Ovary (tissue), 9 donors: ENCODE measurements around the gene GP1BB. TPM values are rescaled to one million over a fixed set of nuclear protein-coding genes. Genes with fewer than 3 reads are reported as not detected.

Experiments used
- DNase-seq, 5 donors: peaks; one replicate each; pipeline ENCODE4 v3.0.0-alpha.2; 2019 to 2020
- H3K27ac ChIP-seq, 2 donors: fragments of 200-600 bp; one replicate each; pipeline versions ENCODE4 v1.5.1 to v1.8.0; 2019 to 2022
- H3K27me3 ChIP-seq: fragments of 200-600 bp; one replicate; pipeline ENCODE4 v1.8.0; 2022
- H3K36me3 ChIP-seq: fragments of 200-600 bp; sonication (generic); one replicate; pipeline ENCODE4 v1.5.1; 2019
- H3K4me1 ChIP-seq: one replicate; pipeline ENCODE4 v1.8.1; 2013; ENCODE audit warnings: mild to moderate bottlenecking, moderate library complexity; ENCODE audit not compliant: insufficient read depth
- H3K4me3 ChIP-seq: fragments of 200-600 bp; sonication (generic); one replicate; pipeline ENCODE4 v1.5.1; 2017
- H3K9me3 ChIP-seq, 2 donors: fragments of 200-600 bp in 1 of 2; sonication (generic) in 1 of 2; one replicate each; pipeline versions ENCODE4 v1.5.1 to v1.8.1; 2013 to 2019; ENCODE audit warnings: mild to moderate bottlenecking in 1 of 2, moderate library complexity in 1 of 2
- EP300 ChIP-seq: sonication (generic); formaldehyde crosslinking; IDR thresholded peaks from one replicate; pipeline ENCODE4 v1.6.1; 2017; ENCODE audit warnings: antibody characterized with exemption
- POLR2A ChIP-seq: fragments of 450-650 bp; IDR thresholded peaks from one replicate; pipeline ENCODE4 v1.6.1; 2017; ENCODE audit warnings: antibody characterized with exemption, mild to moderate bottlenecking, moderate library complexity
- WGBS, 3 donors: extraction: QIAGEN DNeasy Blood & Tissue Kit in 1 of 3; methylation state at CpG; one replicate each; pipeline versions ENCODE4 v1.1.5 to v1.1.7; 2013 to 2017; 5-methylcytosine and 5-hydroxymethylcytosine counted together
- intact Hi-C, 4 donors: fragments of 100-400 bp; cut with DNase I; formaldehyde crosslinking; loops; one replicate each; pipeline versions ENCODE4 v1.11.0 to v1.15.1; 2022 to 2023
- polyA plus RNA-seq, 2 donors: library from polyadenylated mRNA; stranded (reverse); fragments of 200-250 nt in 1 of 2; fragments of 350-450 nt in 1 of 2; fragmentation: Illumina TruSeq in 1 of 2; extraction: RNeasy Lipid Tissue Mini Kit (QIAGEN cat#74804) in 1 of 2; gene quantifications; one replicate each; pipeline ENCODE4 v1.2.3, GENCODE V29; 2013 to 2014
- total RNA-seq, 7 donors: library from RNA; depleted of rRNA in 2 of 7; stranded (reverse); fragments of >200 nt in 2 of 7; fragmentation: NEBNext Ultra II Directional in 3 of 7; extraction: Animal tissue kit (Norgen Biotek cat#: 25700) in 3 of 7; gene quantifications; one replicate each; pipeline versions ENCODE4 v1.1.0 to v1.2.4, GENCODE V29; 2016 to 2023
- TF ChIP-seq, protein P1 (sequence below), 3 donors: fragments of 450-650 bp in 2 of 3; fragments of 200-600 bp in 1 of 3; IDR thresholded peaks; one replicate each; pipeline versions ENCODE4 v1.5.1 to v1.8.0; 2016 to 2022; ENCODE audit warnings: antibody characterized with exemption in 3 of 3, mild to moderate bottlenecking in 1 of 3
- donor health status: DM: no; HTN: no; CAD: no; lungs with moderate emphysema.
- donor health status: DM: no; HTN: no; CAD: no.
- donor health status: Bipolar disorder and iron deficiency.
- donor health status: DM: yes; HTN: yes; CAD: no.
- donor health status: DM: no; HTN: no; CAD: no.
- donor health status: DM: yes; HTN: yes; CAD: no.

The GP1BB gene
- total and polyA plus RNA-seq, 9 donors: 0.71 to 21.5 (median 7.7) TPM; not detected in 1

DNA sequence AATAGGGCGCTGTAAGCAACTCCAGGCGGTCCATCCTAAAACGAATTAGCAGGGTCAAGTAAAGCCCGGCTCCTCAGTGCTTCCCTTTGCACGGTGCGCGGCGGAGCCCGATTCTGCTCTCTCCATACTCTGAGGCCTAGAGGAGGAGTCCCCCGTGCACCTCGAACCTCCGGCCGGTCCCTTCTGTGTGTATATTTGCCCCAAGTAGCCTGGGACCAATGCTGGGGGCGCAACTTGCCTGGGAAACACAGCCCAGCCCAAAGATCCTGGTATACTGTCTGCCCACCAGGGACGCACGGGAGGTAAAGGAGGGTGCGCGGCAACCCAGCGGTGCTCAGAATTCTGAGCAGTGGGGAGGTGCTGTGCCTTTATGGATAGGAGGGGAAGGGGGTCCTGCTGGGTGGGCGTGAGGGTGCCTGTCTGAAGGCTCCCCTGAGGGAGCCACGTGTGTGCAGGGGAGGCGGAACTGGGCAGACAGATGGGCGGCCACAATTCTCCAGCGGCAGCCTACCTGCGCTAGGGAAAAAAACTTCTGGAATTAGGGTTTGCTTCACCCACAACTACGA is 32.5 kb downstream of the GP1BB start:
- 2% methylated on average over 26 of the region's 26 CpGs for WGBS, 3 donors
- DNase-seq: no peak
- TF ChIP-seq POLR2A (no peak), EP300 (no peak)
- TF ChIP-seq, protein P1, sequence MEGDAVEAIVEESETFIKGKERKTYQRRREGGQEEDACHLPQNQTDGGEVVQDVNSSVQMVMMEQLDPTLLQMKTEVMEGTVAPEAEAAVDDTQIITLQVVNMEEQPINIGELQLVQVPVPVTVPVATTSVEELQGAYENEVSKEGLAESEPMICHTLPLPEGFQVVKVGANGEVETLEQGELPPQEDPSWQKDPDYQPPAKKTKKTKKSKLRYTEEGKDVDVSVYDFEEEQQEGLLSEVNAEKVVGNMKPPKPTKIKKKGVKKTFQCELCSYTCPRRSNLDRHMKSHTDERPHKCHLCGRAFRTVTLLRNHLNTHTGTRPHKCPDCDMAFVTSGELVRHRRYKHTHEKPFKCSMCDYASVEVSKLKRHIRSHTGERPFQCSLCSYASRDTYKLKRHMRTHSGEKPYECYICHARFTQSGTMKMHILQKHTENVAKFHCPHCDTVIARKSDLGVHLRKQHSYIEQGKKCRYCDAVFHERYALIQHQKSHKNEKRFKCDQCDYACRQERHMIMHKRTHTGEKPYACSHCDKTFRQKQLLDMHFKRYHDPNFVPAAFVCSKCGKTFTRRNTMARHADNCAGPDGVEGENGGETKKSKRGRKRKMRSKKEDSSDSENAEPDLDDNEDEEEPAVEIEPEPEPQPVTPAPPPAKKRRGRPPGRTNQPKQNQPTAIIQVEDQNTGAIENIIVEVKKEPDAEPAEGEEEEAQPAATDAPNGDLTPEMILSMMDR (IDR thresholded peaks at IDR 0.05): no peak
- Histone ChIP-seq H3K4me1 (no peaks in the 10 kb centered on the region), H3K27me3 (peaks cover 8% of the 10 kb centered on the region), H3K27ac (no peak overlapping the region), H3K4me3 (no peak overlapping the region), H3K9me3 (no peaks in the 10 kb centered on the region), H3K36me3 (no peaks in the 10 kb centered on the region)
- intact Hi-C loops: no loop called here

DNA sequence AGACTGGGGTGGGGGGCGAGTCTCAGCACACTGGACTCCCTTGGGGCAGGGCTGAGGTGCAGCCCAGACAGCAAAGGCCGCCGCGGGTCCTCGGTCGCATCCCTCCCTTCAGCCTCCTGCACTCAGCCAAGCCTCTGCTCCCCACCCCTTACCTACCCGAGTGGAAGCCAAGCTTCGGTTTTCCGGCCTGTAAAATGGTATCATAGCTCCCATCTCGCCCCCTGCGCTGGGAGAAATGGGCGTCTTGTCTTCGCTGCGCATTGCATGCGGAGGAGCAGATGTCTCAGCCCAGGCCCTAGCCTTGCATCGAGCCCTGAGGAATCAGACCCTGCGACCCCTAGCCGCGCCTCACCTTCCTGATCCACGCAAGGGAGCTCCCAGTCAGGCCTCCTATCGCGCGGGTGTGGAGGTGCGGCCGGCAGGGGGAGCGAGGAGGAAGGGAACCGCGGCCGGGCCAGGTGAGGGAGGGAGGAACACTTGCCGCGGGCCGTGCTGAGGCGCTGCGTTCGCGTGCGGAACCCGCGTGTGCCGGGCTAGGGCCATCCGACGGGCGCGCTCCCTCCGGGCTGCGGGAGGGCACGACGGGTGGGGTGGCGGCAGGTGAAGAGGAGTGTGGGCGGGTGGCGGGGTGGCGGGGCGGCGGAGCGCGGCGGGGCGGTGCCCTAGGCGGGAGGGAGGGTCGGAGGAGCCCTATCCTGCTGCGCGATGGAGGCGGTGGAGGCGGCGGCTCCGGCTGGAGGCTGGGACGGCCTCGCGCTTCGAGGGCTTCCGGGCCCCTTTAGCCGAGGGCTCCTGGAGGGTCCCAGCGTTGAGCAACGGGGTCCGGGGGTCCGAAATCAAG is 33.2 kb downstream of the GP1BB start:
- DNase-seq: no peak
- Histone ChIP-seq H3K4me3 (no peak overlapping the region), H3K36me3 (no peaks in the 10 kb centered on the region), H3K9me3 (no peaks in the 10 kb centered on the region), H3K4me1 (no peaks in the 10 kb centered on the region), H3K27me3 (peaks cover 8% of the 10 kb centered on the region), H3K27ac (no peak overlapping the region)
- TF ChIP-seq, protein P1 (IDR thresholded peaks at IDR 0.05): peak in 1 of 3 donors; percentile 24
- TF ChIP-seq POLR2A: no peak
- intact Hi-C loops: no loop called here
- 1 to 6% (median 3%) methylated on average over 43 to 73 of the region's 76 CpGs for WGBS, 3 donors

DNA sequence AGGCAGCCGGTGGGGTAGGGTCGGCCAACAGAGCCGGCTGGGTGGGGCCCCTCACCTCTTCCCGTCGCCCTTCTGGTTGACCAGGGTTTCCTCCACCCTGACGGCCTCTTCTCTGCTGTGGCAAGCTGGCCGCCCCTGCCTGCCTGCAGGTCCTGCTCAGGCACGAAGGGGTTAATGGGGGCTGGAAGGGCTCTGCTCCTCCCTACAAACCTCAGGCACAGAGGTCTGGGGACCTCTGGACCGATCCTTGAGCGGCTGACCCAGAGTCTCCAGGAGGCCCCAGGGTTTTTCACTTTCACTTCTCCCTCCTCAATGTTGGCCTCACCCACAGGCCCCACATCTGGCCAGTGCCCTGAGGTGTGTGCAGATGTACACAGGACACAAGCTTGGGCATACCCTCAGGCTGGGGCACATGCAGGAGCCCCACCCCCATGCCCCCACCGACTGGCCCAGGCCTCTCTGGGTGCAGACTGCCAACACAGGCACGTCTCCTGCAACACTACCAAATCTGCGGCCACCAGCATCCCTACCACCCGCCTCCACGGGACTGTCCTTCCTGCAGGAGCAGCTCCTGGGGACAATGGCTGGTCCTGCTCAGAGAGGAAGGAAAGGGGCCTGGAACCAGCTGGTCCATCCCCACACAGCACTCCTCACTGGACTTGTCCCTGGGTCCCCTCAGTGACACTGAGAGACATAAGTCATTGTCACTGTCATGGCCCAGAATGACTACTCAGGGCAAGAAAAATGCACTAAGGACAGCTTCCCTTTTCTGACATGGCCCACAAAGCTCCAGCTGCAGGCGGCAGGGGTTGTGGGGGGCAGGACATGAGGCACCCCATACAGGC is 34.0 kb downstream of the GP1BB start:
- TF ChIP-seq, protein P1 (IDR thresholded peaks at IDR 0.05): no peak
- no peak for TF ChIP-seq POLR2A
- no peak for TF ChIP-seq EP300
- Histone ChIP-seq H3K4me3 (no peak overlapping the region), H3K36me3 (no peaks in the 10 kb centered on the region), H3K9me3 (no peaks in the 10 kb centered on the region), H3K27me3 (peaks cover 8% of the 10 kb centered on the region), H3K4me1 (no peaks in the 10 kb centered on the region), H3K27ac (no peak overlapping the region)
- 31 to 46% (median 40%) methylated on average over 12 to 16 of the region's 16 CpGs for WGBS, 3 donors
- intact Hi-C loops: no loop called here
- no peak for DNase-seq

DNA sequence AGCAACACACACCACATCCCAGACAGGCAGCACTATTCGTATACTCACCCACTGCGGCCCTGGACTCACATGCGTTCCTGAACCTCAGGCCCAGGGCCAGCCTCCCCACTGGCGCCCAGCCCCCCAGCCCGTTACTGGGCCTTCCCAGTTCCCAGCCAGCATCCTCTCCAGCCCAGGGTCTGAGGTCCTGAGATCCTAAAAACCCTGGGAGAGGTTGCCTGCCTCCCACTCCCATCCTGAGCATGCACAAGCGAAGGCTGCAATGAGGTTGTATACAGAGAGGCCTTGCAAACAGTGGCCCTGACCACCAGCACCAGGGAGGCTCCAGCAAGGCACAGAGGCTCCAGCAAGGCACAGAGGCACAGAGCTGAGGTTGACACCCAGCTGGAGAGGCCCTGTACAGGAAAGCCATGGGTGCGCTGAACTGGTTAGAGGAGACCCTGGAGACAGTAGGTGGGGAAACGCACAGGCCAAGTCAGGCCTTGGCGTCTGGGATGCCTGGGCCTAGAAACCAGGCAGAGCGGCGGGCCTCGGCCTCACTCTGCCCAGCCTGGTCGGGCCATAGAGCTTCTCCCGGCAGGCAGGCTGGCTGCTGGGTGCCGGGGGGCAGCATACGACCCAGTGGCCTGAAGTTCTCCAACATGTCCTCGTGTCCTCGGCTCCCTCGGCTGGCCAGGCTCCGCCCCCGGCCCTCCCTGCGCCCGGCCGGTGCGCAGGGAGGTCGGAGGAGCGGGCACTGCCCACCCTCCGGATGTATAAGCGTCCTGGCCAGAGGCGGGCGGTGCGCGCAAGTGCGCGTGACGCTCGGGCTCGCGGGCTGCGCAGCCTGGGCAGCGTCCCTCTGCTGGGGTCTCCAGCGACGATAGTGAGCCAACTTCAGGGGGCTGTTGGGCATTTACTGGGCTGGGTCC is 34.9 kb downstream of the GP1BB start:
- no peak overlapping the region for H3K4me3 ChIP-seq
- peaks cover 8% of the 10 kb centered on the region for H3K27me3 ChIP-seq
- no peaks in the 10 kb centered on the region for H3K4me1 ChIP-seq

More for the DNA sequence above, 34.9 kb downstream of the GP1BB start:
- no peaks in the 10 kb centered on the region for H3K36me3 ChIP-seq
- 26 to 35% (median 28%) methylated on average over 32 to 43 of the region's 43 CpGs for WGBS, 3 donors
- H3K27ac ChIP-seq: no peak overlapping the region
- H3K9me3 ChIP-seq: no peaks in the 10 kb centered on the region
- DNase-seq: no peak
- intact Hi-C loops: no loop called here
- TF ChIP-seq POLR2A (no peak), EP300 (no peak)
- TF ChIP-seq, protein P1 (IDR thresholded peaks at IDR 0.05): no peak
